ENCODE results near the gene EIF2S2.

DNA sequence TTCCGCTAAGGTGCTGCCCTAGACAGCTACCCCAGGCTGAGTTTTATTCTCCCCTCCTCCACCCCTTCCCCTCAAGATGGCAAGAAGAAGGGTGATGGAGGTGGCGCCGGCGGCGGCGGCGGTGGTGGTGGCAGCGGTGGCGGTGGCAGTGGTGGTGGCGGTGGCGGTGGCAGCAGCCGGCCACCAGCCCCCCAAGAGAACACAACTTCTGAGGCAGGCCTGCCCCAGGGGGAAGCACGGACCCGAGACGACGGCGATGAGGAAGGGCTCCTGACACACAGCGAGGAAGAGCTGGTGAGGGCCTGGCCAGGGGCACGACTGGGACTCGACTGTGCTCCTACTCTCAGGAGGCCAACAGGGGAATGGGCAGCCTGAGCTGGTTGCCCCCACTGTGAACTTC lies 35.1 kb downstream of the EIF2S2 start:
- TF ChIP-seq EZH2phosphoT487 (IDR thresholded peaks at IDR 0.05; ENCODE audit: insufficient read depth, low read depth) (no peak), EZH2 (IDR thresholded peaks at IDR 0.05; ENCODE audit: insufficient read depth, poor library complexity, severe bottlenecking) (no peak)

All from GM23248 (cell line).